ENCODE measurements around the gene PALD1. TPM values are rescaled to one million over a fixed set of nuclear protein-coding genes. Genes with fewer than 3 reads are reported as not detected.

Gene PALD1
- total RNA-seq, 4 donors from 2014 or later = 5.4 to 10.9 (median 9.2) TPM

DNA sequence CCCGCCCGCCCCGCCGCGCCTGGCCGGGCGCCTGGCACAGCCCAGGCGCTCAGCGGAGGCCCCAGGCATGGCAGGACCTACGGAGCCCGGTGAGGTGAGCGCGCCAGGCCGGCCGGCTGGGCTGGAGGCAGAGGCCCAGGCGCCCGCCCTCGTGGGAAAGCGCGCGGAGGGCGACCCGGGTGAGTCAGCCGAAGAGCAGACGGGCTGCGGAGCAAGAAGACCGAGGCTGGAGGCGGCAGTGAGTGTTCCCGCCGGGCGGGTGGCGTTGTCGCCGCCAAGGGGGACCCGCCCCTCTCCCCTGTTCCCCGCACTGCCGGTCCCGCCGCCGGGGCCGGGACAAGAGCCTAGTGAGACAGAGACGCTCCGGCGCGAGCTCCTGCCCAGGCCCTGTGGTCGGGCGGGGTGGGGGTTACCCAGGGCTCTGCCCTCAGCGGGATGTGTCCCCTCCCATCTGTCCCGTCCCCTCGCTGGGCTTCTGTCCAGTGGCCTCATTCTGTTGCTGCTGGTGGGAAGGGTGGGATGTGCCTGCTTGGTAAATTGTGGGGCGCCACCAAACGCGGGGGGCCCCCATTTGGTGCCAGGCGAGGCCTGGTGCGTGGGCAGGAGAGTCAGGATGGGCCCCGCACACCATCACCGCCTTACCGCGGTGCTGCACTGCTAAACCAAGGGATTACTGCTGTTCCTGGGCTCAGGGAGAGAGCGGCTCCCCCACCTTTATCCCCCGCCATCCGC, 20.1 kb upstream of the PALD1 start:
- Histone ChIP-seq H3K27me3 (no peaks in the 10 kb centered on the region), H3K9me3 (no peaks in the 10 kb centered on the region), H3K4me3 (peak overlapping the region in 3 of 4 donors; percentile 13 to 46 (median 34)), H3K4me1 (peaks cover 0 to 61% (median 22%) of the 10 kb centered on the region in 4 donors), H3K36me3 (no peaks in the 10 kb centered on the region), H3K27ac (peak overlapping the region; percentile 1 to 91 (median 73))
- 19 to 26% methylated on average over 13 to 32 of the region's 62 CpGs for WGBS, 2 donors
- peak in 1 of 2 donors; percentile 67 for TF ChIP-seq EP300 (IDR thresholded peaks at IDR 0.05)
- TF ChIP-seq, protein P1, sequence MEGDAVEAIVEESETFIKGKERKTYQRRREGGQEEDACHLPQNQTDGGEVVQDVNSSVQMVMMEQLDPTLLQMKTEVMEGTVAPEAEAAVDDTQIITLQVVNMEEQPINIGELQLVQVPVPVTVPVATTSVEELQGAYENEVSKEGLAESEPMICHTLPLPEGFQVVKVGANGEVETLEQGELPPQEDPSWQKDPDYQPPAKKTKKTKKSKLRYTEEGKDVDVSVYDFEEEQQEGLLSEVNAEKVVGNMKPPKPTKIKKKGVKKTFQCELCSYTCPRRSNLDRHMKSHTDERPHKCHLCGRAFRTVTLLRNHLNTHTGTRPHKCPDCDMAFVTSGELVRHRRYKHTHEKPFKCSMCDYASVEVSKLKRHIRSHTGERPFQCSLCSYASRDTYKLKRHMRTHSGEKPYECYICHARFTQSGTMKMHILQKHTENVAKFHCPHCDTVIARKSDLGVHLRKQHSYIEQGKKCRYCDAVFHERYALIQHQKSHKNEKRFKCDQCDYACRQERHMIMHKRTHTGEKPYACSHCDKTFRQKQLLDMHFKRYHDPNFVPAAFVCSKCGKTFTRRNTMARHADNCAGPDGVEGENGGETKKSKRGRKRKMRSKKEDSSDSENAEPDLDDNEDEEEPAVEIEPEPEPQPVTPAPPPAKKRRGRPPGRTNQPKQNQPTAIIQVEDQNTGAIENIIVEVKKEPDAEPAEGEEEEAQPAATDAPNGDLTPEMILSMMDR (IDR thresholded peaks at IDR 0.05) = peak in 1 of 5 experiments; percentile 33
- no peak for TF ChIP-seq POLR2A (IDR thresholded peaks at IDR 0.05)
- peak; percentile 31 to 41 for DNase-seq (ENCODE audit: low spot score in 2 of 2)

DNA sequence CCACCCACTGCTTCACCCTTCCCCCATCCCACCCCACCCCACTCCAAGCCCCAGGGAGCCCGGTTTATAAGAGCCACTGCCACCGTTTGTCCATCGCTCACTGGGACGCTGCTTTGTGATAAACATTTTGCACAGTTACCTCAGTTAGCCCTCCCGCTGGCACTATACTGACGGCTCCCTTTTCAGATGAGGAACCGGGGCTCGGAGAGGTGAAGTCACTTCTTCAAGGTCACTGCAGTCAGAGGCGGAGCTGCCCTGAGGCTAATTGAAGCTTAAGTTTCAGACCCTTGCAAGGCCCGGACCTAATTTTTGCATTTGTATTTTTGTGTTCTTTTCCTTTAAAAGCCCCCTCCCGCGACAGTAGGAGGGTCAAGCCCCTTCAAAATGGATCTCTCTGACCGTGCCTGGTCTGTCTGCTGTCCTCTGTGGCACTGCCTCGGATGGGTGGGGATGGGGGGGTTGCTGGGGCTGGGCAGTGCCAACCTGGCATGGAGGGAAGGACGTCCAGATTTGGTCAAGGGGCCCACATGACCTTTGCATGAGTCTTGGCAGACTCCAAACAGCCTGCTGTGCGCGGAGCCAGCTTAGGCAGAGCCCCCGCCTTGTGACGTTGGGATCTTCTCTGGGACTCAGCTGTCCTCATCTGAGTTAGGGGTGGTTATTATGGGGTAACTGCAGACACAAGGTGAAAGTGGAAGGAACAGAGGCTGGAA, 19.4 kb upstream of the PALD1 start:
- H3K4me1 ChIP-seq = peaks cover 0 to 62% (median 24%) of the 10 kb centered on the region in 4 donors
- peak overlapping the region in 1 of 4 donors; percentile 46 for H3K4me3 ChIP-seq
- H3K9me3 ChIP-seq = no peaks in the 10 kb centered on the region
- no peaks in the 10 kb centered on the region for H3K36me3 ChIP-seq
- TF ChIP-seq EP300 (IDR thresholded peaks at IDR 0.05) = no peak
- no peak for TF ChIP-seq POLR2A (IDR thresholded peaks at IDR 0.05)
- TF ChIP-seq, protein P1 (IDR thresholded peaks at IDR 0.05) = no peak
- 35 to 39% methylated on average over 15 to 19 of the region's 19 CpGs for WGBS, 2 donors
- peak overlapping the region in 3 of 4 donors; percentile 62 to 91 (median 84) for H3K27ac ChIP-seq
- DNase-seq (ENCODE audit: low spot score in 2 of 2) = no peak
- no peaks in the 10 kb centered on the region for H3K27me3 ChIP-seq

- no peak for DNase-seq (ENCODE audit: low spot score in 2 of 2)
- peaks cover 0 to 62% (median 24%) of the 10 kb centered on the region in 4 donors for H3K4me1 ChIP-seq
- H3K36me3 ChIP-seq = no peaks in the 10 kb centered on the region
- no peaks in the 10 kb centered on the region for H3K9me3 ChIP-seq
- peak overlapping the region in 2 of 4 donors; percentile 84 to 91 for H3K27ac ChIP-seq
- WGBS, 2 donors = 83% methylated on average over 29 of the region's 29 CpGs
- no peaks in the 10 kb centered on the region for H3K27me3 ChIP-seq
- TF ChIP-seq, protein P1 (IDR thresholded peaks at IDR 0.05) = no peak
- no peak for TF ChIP-seq POLR2A (IDR thresholded peaks at IDR 0.05)
- TF ChIP-seq EP300 (IDR thresholded peaks at IDR 0.05) = no peak
- H3K4me3 ChIP-seq = no peak overlapping the region
Observed at GRCh38 chr10:70459774-70460490, 18.6 kb upstream of the PALD1 start.

- DNase-seq (ENCODE audit: low spot score in 2 of 2) = peak in 1 of 2 donors; percentile 46
- H3K4me1 ChIP-seq = peaks cover 0 to 56% (median 21%) of the 10 kb centered on the region in 4 donors
- H3K27me3 ChIP-seq = no peaks in the 10 kb centered on the region
- TF ChIP-seq EP300 (IDR thresholded peaks at IDR 0.05) = no peak
- TF ChIP-seq, protein P1 (IDR thresholded peaks at IDR 0.05) = peak; percentile 74 to 91 (median 83)
- no peak overlapping the region for H3K4me3 ChIP-seq
- H3K9me3 ChIP-seq = no peaks in the 10 kb centered on the region
- H3K36me3 ChIP-seq = no peaks in the 10 kb centered on the region
- 50 to 54% methylated on average over 13 of the region's 13 CpGs for WGBS, 2 donors
- peak overlapping the region in 2 of 4 donors; percentile 23 to 42 for H3K27ac ChIP-seq
Observed at GRCh38 chr10:70461397-70462348, 16.9 kb upstream of the PALD1 start.

All from tibial nerve (tissue), 4 donors.